HUES6 (cell line): Measurements from ENCODE around the gene TDG.

Source experiments
- H3K27ac ChIP-seq: 2 replicates; pipeline ENCODE4 v1.7.0; 2013; ENCODE audit warnings: low read depth, mild to moderate bottlenecking, low read length, inconsistent platforms
- H3K27me3 ChIP-seq: 2 replicates; pipeline ENCODE4 v1.6.1; 2013; ENCODE audit warnings: low read length; ENCODE audit not compliant: control insufficient read depth, insufficient read depth
- H3K36me3 ChIP-seq: 2 replicates; pipeline ENCODE4 v1.6.1; 2013; ENCODE audit warnings: low read length; ENCODE audit not compliant: control insufficient read depth, insufficient read depth
- H3K4me1 ChIP-seq: 2 replicates; pipeline ENCODE4 v1.6.1; 2013; ENCODE audit warnings: low read length; ENCODE audit not compliant: control insufficient read depth, insufficient read depth
- H3K4me3 ChIP-seq: 2 replicates; pipeline ENCODE4 v1.5.1; 2013; ENCODE audit warnings: low read depth, low read length
- H3K9ac ChIP-seq: one replicate; pipeline ENCODE4 v1.6.1; 2013; ENCODE audit warnings: mild to moderate bottlenecking, low read length
- H3K9me3 ChIP-seq: 2 replicates; pipeline ENCODE4 v1.6.1; 2013; ENCODE audit warnings: low read depth, low read length; ENCODE audit not compliant: control insufficient read depth, insufficient read depth

Gene TDG

GRCh38 chr12:103962493-103962892 is 3.2 kb upstream of the TDG start:
- H3K27ac ChIP-seq: no peak overlapping the region
- H3K4me1 ChIP-seq: peaks cover 8% of the 10 kb centered on the region; the same call in 1 of the 2 replicates
- H3K36me3 ChIP-seq: no peaks in the 10 kb centered on the region
- no peaks in the 10 kb centered on the region for H3K27me3 ChIP-seq
- no peak overlapping the region for H3K9ac ChIP-seq
- no peaks in the 10 kb centered on the region for H3K9me3 ChIP-seq
- H3K4me3 ChIP-seq: no peak overlapping the region

GRCh38 chr12:103964805-103965204 is 867 bp upstream of the TDG start:
- Histone ChIP-seq H3K4me1 (peaks cover 8% of the 10 kb centered on the region; the same call in 1 of the 2 replicates), H3K9me3 (no peaks in the 10 kb centered on the region), H3K27ac (peak overlapping the region; percentile 65; the same call in 1 of the 2 replicates), H3K36me3 (peaks cover 20% of the 10 kb centered on the region), H3K27me3 (no peaks in the 10 kb centered on the region), H3K4me3 (peak overlapping the region; percentile 85), H3K9ac (peak overlapping the region; percentile 92)

- peaks cover 8% of the 10 kb centered on the region; the same call in 1 of the 2 replicates for H3K4me1 ChIP-seq
- H3K36me3 ChIP-seq: peaks cover 20% of the 10 kb centered on the region
- peak overlapping the region; percentile 65; the same call in 1 of the 2 replicates for H3K27ac ChIP-seq
- H3K9ac ChIP-seq: peak overlapping the region; percentile 92
- no peaks in the 10 kb centered on the region for H3K27me3 ChIP-seq
- peak overlapping the region; percentile 85 for H3K4me3 ChIP-seq
- no peaks in the 10 kb centered on the region for H3K9me3 ChIP-seq
Measured at GRCh38 chr12:103965255-103965589, 450 bp upstream of the TDG start.

GRCh38 chr12:103966736-103967135 is 1.1 kb downstream of the TDG start:
- no peaks in the 10 kb centered on the region for H3K27me3 ChIP-seq
- H3K27ac ChIP-seq: peak overlapping the region; percentile 81
- H3K9ac ChIP-seq: peak overlapping the region; percentile 92
- peaks cover 8% of the 10 kb centered on the region; the same call in 1 of the 2 replicates for H3K4me1 ChIP-seq
- H3K4me3 ChIP-seq: peak overlapping the region; percentile 85
- H3K36me3 ChIP-seq: peaks cover 20% of the 10 kb centered on the region
- H3K9me3 ChIP-seq: no peaks in the 10 kb centered on the region

- H3K9ac ChIP-seq: no peak overlapping the region
- H3K27ac ChIP-seq: no peak overlapping the region
- no peaks in the 10 kb centered on the region for H3K27me3 ChIP-seq
- peaks cover 24% of the 10 kb centered on the region for H3K36me3 ChIP-seq
- H3K4me1 ChIP-seq: peaks cover 6% of the 10 kb centered on the region; the same call in 1 of the 2 replicates
- no peak overlapping the region for H3K4me3 ChIP-seq
- H3K9me3 ChIP-seq: no peaks in the 10 kb centered on the region
Measured at GRCh38 chr12:103969391-103969790, 3.7 kb downstream of the TDG start.

GRCh38 chr12:103973909-103974308 is 8.2 kb downstream of the TDG start:
- no peak overlapping the region for H3K9ac ChIP-seq
- no peaks in the 10 kb centered on the region for H3K9me3 ChIP-seq
- no peaks in the 10 kb centered on the region for H3K4me1 ChIP-seq
- H3K36me3 ChIP-seq: peaks cover 39% of the 10 kb centered on the region
- no peak overlapping the region for H3K27ac ChIP-seq
- H3K27me3 ChIP-seq: no peaks in the 10 kb centered on the region
- no peak overlapping the region for H3K4me3 ChIP-seq

GRCh38 chr12:103975368-103975767 is 9.7 kb downstream of the TDG start:
- Histone ChIP-seq H3K36me3 (peaks cover 41% of the 10 kb centered on the region), H3K4me3 (no peak overlapping the region), H3K4me1 (no peaks in the 10 kb centered on the region), H3K27ac (0 out of 2 replicates have a peak overlapping the region, but pooled peaks have one; percentile 47), H3K27me3 (no peaks in the 10 kb centered on the region), H3K9me3 (no peaks in the 10 kb centered on the region), H3K9ac (no peak overlapping the region)

GRCh38 chr12:103978384-103978982 is 12.8 kb downstream of the TDG start:
- Histone ChIP-seq H3K27me3 (no peaks in the 10 kb centered on the region), H3K4me1 (no peaks in the 10 kb centered on the region), H3K4me3 (no peak overlapping the region), H3K27ac (no peak overlapping the region), H3K36me3 (peaks cover 68% of the 10 kb centered on the region), H3K9ac (no peak overlapping the region), H3K9me3 (no peaks in the 10 kb centered on the region)

GRCh38 chr12:103986829-103987228 is 21.2 kb downstream of the TDG start:
- Histone ChIP-seq H3K36me3 (peaks cover 59% of the 10 kb centered on the region), H3K4me3 (no peak overlapping the region), H3K9me3 (no peaks in the 10 kb centered on the region), H3K27me3 (no peaks in the 10 kb centered on the region), H3K4me1 (no peaks in the 10 kb centered on the region), H3K9ac (no peak overlapping the region), H3K27ac (no peak overlapping the region)

- H3K9ac ChIP-seq: no peak overlapping the region
- no peaks in the 10 kb centered on the region for H3K4me1 ChIP-seq
- H3K27ac ChIP-seq: no peak overlapping the region
- no peaks in the 10 kb centered on the region for H3K9me3 ChIP-seq
- no peak overlapping the region for H3K4me3 ChIP-seq
- H3K27me3 ChIP-seq: no peaks in the 10 kb centered on the region
- peaks cover 2% of the 10 kb centered on the region for H3K36me3 ChIP-seq
Measured at GRCh38 chr12:103994235-103994634, 28.6 kb downstream of the TDG start.

GRCh38 chr12:103996595-103996994 is 30.9 kb downstream of the TDG start:
- no peak overlapping the region for H3K27ac ChIP-seq
- no peak overlapping the region for H3K4me3 ChIP-seq
- H3K36me3 ChIP-seq: no peaks in the 10 kb centered on the region

More at GRCh38 chr12:103996595-103996994, 30.9 kb downstream of the TDG start:
- H3K9ac ChIP-seq: no peak overlapping the region
- no peaks in the 10 kb centered on the region for H3K4me1 ChIP-seq
- no peaks in the 10 kb centered on the region for H3K27me3 ChIP-seq
- no peaks in the 10 kb centered on the region for H3K9me3 ChIP-seq
